Naive thymus-derived CD4-positive, alpha-beta T cell (primary cell): ENCODE results near the gene HSD11B1L. TPM values are rescaled to one million over a fixed set of nuclear protein-coding genes. Genes with fewer than 3 reads are reported as not detected.

Source experiments
- ATAC-seq: fragments of 150-1000 bp; cut with Tn5 transposase; 2 replicates; pipeline ENCODE4 v1.10.0; 2021; ENCODE audit warnings: mild to moderate bottlenecking, moderate library complexity
- CTCF ChIA-PET: fragments of 350-600 bp; sonication (Branson Sonifier 250); formaldehyde crosslinking; loops from one replicate; lab custom pipeline; 2021; ENCODE audit warnings: antibody characterized with exemption; lab: Charles Lee
- POLR2A ChIA-PET: fragments of 350-600 bp; sonication (Branson Sonifier 250); formaldehyde crosslinking; loops from one replicate; lab custom pipeline; 2021; ENCODE audit warnings: antibody characterized with exemption, inconsistent platforms; lab: Charles Lee
- DNase-seq, 9 donors: peaks; one replicate each; pipeline versions ENCODE4 v3.0.0 to v3.0.0-alpha.2; 2020 to 2022; ENCODE audit warnings: mixed read lengths in 1 of 9
- H3K27ac ChIP-seq: one replicate; pipeline ENCODE4 v1.7.0; 2013; ENCODE audit warnings: mild to moderate bottlenecking, low read depth, low read length, moderate library complexity
- H3K27me3 ChIP-seq, 2 donors: one replicate each; pipeline ENCODE4 v1.7.0; 2013; ENCODE audit warnings: low read length in 2 of 2, mild to moderate bottlenecking in 2 of 2, moderate library complexity in 2 of 2; ENCODE audit not compliant: control insufficient read depth in 2 of 2, insufficient read depth in 2 of 2
- H3K36me3 ChIP-seq, 3 experiments: 1 replicate in 2 of 3; 2 replicates in 1 of 3; pipeline ENCODE4 v1.7.0; 2013; ENCODE audit warnings: low read length in 3 of 3, mild to moderate bottlenecking in 3 of 3, moderate library complexity in 1 of 3; ENCODE audit not compliant: insufficient read depth in 3 of 3, control insufficient read depth in 2 of 3
- H3K4me1 ChIP-seq, 2 donors: one replicate each; pipeline ENCODE4 v1.7.0; 2013; ENCODE audit warnings: low read length in 2 of 2, mild to moderate bottlenecking in 2 of 2, moderate library complexity in 1 of 2; ENCODE audit not compliant: control insufficient read depth in 2 of 2, insufficient read depth in 2 of 2
- H3K4me3 ChIP-seq: 2 replicates; pipeline ENCODE4 v1.7.0; 2013; ENCODE audit warnings: mild to moderate bottlenecking, low read length
- H3K9me3 ChIP-seq, 3 experiments: 1 replicate in 2 of 3; 2 replicates in 1 of 3; pipeline ENCODE4 v1.7.0; 2013; ENCODE audit warnings: low read length in 3 of 3; ENCODE audit not compliant: control insufficient read depth in 2 of 3
- H3K27ac Mint-ChIP-seq, 9 donors: one replicate each; pipeline ENCODE4 v1.8.0; 2020 to 2022; ENCODE audit warnings: mixed read lengths in 9 of 9, mild to moderate bottlenecking in 8 of 9, moderate library complexity in 5 of 9, inconsistent platforms in 2 of 9
- H3K27me3 Mint-ChIP-seq, 5 donors: one replicate each; pipeline ENCODE4 v1.8.0; 2021 to 2022; ENCODE audit warnings: mixed read lengths in 5 of 5, mild to moderate bottlenecking in 1 of 5
- H3K36me3 Mint-ChIP-seq, 5 donors: one replicate each; pipeline ENCODE4 v1.8.0; 2020 to 2022; ENCODE audit warnings: mixed read lengths in 5 of 5, mild to moderate bottlenecking in 3 of 5, inconsistent platforms in 1 of 5
- H3K4me1 Mint-ChIP-seq, 7 donors: one replicate each; pipeline ENCODE4 v1.8.0; 2020 to 2022; ENCODE audit warnings: mixed read lengths in 7 of 7, mild to moderate bottlenecking in 3 of 7, inconsistent platforms in 1 of 7
- H3K4me3 Mint-ChIP-seq, 10 donors: one replicate each; pipeline ENCODE4 v1.8.0; 2020 to 2022; ENCODE audit warnings: mild to moderate bottlenecking in 10 of 10, mixed read lengths in 10 of 10, moderate library complexity in 6 of 10, inconsistent platforms in 2 of 10
- H3K9me3 Mint-ChIP-seq, 11 donors: one replicate each; pipeline ENCODE4 v1.8.0; 2020 to 2022; ENCODE audit warnings: mixed read lengths in 11 of 11, mild to moderate bottlenecking in 4 of 11, inconsistent platforms in 1 of 11, moderate library complexity in 1 of 11
- intact Hi-C, 2 donors: fragments of 100-400 bp; cut with micrococcal nuclease; formaldehyde crosslinking; loops; one replicate each; pipeline ENCODE4 v1.15.1; 2023
- polyA plus RNA-seq, 2 donors: library from polyadenylated mRNA; unstranded; fragments of 300-500 nt; fragmentation: Illumina TruSeq; gene quantifications; one replicate each; pipeline ENCODE4 v1.2.3, GENCODE V29; 2021
- total RNA-seq, 6 experiments: library from RNA in 5 of 6; stranded (reverse) in 5 of 6; gene quantifications; 1 replicate in 5 of 6; 2 replicates in 1 of 6; pipeline ENCODE4 v1.2.3 and lab custom pipeline; 2021 to 2026

Gene HSD11B1L
- total and polyA plus RNA-seq, 7 experiments from 2014 or later = 2.8 to 9.6 (median 4.8) TPM

DNA sequence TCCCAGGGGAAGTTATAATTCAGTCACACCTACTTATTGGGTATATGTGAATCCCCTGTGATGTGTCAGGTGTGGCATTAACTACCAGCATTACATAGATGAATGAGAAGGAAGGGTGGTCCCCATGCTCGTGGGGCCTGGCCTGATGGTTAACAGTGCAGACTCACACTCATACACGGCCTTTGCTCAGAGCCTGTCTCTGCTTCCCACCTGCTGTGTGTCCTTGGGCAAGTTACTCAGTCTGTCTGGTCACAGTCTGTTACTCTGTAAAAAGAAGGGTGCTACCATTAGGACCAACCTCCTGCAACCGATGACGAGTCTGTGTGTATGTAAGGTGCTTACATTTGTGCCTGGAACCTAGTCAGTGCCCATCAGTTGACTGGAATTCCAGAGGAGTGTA, 34.1 kb upstream of the HSD11B1L start:
- peak overlapping the region in 4 of 9 donors; percentile 13 to 80 (median 22) for H3K27ac Mint-ChIP-seq

DNA sequence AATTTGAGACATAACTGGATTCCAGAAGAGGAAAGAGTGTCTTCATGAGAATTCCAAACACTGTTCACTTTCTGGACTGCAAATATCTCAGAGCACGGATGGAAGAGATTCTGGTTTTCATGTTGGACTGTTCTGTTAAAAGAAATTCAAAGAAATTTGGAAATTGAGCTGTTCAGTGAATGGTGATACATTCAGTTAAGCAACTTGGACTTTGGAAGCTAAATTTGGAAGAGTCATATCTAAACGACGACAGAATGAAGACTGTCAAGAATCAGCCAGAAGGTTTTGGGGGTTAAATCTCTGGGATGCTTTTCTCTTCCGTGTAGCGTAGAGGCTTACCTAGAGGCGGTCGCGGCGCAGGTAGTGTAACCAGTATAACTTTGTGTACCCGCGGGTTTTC, 32.4 kb upstream of the HSD11B1L start:
- DNase-seq (no peak), ATAC-seq (no peak)
- no peaks in the 10 kb centered on the region for H3K9me3 Mint-ChIP-seq
- H3K4me1 Mint-ChIP-seq = peaks cover 6 to 28% (median 20%) of the 10 kb centered on the region in 7 donors
- H3K36me3 Mint-ChIP-seq = peaks cover 23 to 68% (median 29%) of the 10 kb centered on the region in 5 donors
- H3K9me3 ChIP-seq = no peaks in the 10 kb centered on the region
- ChIA-PET CTCF (no interaction called here), POLR2A (no interaction called here)
- H3K27ac Mint-ChIP-seq = no peak overlapping the region
- no peaks in the 10 kb centered on the region for H3K27me3 Mint-ChIP-seq
- H3K36me3 ChIP-seq = peaks cover 35 to 89% (median 48%) of the 10 kb centered on the region in 3 experiments
- H3K4me1 ChIP-seq = no peaks in the 10 kb centered on the region
- no peak overlapping the region for H3K27ac ChIP-seq
- intact Hi-C loops = no loop called here
- H3K4me3 Mint-ChIP-seq = no peak overlapping the region
- no peak overlapping the region for H3K4me3 ChIP-seq
- H3K27me3 ChIP-seq = no peaks in the 10 kb centered on the region

More for the DNA sequence above, 34.1 kb upstream of the HSD11B1L start:
- H3K36me3 Mint-ChIP-seq = peaks cover 27 to 57% (median 31%) of the 10 kb centered on the region in 5 donors
- intact Hi-C loops = no loop called here
- no peaks in the 10 kb centered on the region for H3K27me3 Mint-ChIP-seq
- Histone ChIP-seq H3K27ac (no peak overlapping the region), H3K4me3 (no peak overlapping the region), H3K27me3 (no peaks in the 10 kb centered on the region), H3K9me3 (no peaks in the 10 kb centered on the region), H3K36me3 (peaks cover 40 to 89% (median 46%) of the 10 kb centered on the region in 3 experiments), H3K4me1 (no peaks in the 10 kb centered on the region)
- H3K9me3 Mint-ChIP-seq = no peaks in the 10 kb centered on the region
- DNase-seq (no peak), ATAC-seq (no peak)
- ChIA-PET CTCF (no interaction called here), POLR2A (interaction anchor here (1.0 kb wide), 1 partner anchor 22 kb away, joined by 5 read pairs; no protein-coding TSS in a partner anchor)
- H3K4me3 Mint-ChIP-seq = no peak overlapping the region
- H3K4me1 Mint-ChIP-seq = peaks cover 9 to 35% (median 29%) of the 10 kb centered on the region in 7 donors

DNA sequence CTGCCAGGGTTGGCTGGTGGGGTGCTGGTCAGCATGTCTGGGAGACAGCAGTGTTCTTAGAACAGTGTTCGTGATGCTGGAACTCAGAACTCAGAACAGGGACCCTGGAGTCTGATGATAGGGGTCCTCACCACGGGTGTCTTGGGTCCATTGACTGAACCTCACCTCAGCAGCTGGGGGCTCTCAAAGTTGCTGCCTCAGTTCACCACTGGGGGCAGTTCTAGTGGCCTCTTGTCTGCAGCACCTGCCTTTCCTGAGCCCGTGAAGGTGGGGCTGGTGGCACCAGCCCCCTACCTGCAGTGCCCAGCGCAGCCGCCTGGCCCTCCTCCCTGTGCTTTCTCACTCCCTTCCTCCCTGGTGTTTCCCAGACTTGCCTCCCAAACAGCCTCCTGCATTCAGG, 29.5 kb upstream of the HSD11B1L start:
- DNase-seq (no peak), ATAC-seq (no peak)
- no peaks in the 10 kb centered on the region for H3K9me3 ChIP-seq
- H3K4me3 Mint-ChIP-seq = no peak overlapping the region
- no peaks in the 10 kb centered on the region for H3K27me3 Mint-ChIP-seq
- peaks cover 18 to 62% (median 31%) of the 10 kb centered on the region in 5 donors for H3K36me3 Mint-ChIP-seq
- no peak overlapping the region for H3K4me3 ChIP-seq
- no peaks in the 10 kb centered on the region for H3K9me3 Mint-ChIP-seq
- no peak overlapping the region for H3K27ac ChIP-seq
- POLR2A ChIA-PET = no interaction called here
- no peaks in the 10 kb centered on the region for H3K4me1 ChIP-seq
- H3K27me3 ChIP-seq = no peaks in the 10 kb centered on the region
- intact Hi-C loops = no loop called here
- CTCF ChIA-PET = no interaction called here
- peaks cover 0 to 12% (median 6%) of the 10 kb centered on the region in 7 donors for H3K4me1 Mint-ChIP-seq
- no peak overlapping the region for H3K27ac Mint-ChIP-seq
- H3K36me3 ChIP-seq = peaks cover 38 to 85% (median 49%) of the 10 kb centered on the region in 3 experiments

DNA sequence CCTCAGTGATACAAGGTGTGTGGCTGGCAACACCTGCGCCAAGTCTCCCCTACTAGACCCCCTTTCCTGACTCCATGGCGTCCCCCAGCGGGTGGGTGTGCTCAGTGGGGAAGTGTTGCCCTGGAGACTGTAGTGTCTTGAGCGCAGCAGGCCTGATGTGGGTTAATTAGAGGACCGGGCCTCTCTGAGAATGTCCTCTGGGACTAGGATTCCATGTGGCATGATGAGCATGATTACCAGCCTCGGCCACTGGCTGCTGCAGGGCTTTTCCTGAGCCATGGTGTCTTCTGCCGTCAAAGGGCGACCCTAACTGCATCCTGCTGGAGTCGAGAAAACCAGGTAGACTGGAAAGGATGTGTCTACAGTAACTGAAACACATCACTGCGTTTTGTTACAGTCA, 28.6 kb upstream of the HSD11B1L start:
- H3K36me3 ChIP-seq = peaks cover 40 to 82% (median 46%) of the 10 kb centered on the region in 3 experiments
- no peak overlapping the region for H3K4me3 ChIP-seq
- intact Hi-C loops = no loop called here
- H3K9me3 ChIP-seq = no peaks in the 10 kb centered on the region
- Mint-ChIP-seq H3K4me1 (peaks cover 0 to 6% (median under 1%) of the 10 kb centered on the region in 7 donors), H3K27me3 (no peaks in the 10 kb centered on the region), H3K36me3 (peaks cover 12 to 58% (median 25%) of the 10 kb centered on the region in 5 donors), H3K27ac (no peak overlapping the region), H3K9me3 (no peaks in the 10 kb centered on the region), H3K4me3 (no peak overlapping the region)
- ChIA-PET CTCF (no interaction called here), POLR2A (no interaction called here)
- no peak for DNase-seq
- no peaks in the 10 kb centered on the region for H3K27me3 ChIP-seq
- H3K27ac ChIP-seq = no peak overlapping the region
- no peak for ATAC-seq
- H3K4me1 ChIP-seq = no peaks in the 10 kb centered on the region

DNA sequence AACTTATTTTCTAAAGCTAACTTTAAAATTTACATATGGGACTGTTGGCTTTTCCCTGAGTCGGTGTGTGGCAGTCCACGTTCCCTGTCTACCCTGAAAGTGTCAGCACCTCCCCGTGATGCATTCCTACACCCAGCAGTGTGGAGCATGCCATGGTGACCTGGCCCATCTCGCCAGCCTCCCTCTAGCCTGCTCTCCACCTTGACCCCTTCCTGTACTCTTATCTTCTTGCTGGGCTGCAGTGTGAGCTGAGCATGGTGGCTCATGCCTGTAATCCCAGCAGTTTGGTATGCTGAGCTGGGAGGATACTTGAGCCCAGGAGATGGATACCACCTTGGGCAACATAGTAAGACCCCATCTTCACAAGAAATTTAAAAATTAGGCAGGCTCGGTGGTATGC, 25.9 kb upstream of the HSD11B1L start:
- Mint-ChIP-seq H3K27ac (peak overlapping the region in 1 of 9 donors; percentile 62), H3K4me3 (no peak overlapping the region), H3K27me3 (no peaks in the 10 kb centered on the region), H3K9me3 (no peaks in the 10 kb centered on the region), H3K36me3 (peaks cover 7 to 54% (median 24%) of the 10 kb centered on the region in 5 donors), H3K4me1 (peaks cover 0 to 2% (median 0%) of the 10 kb centered on the region in 7 donors)
- no peak for DNase-seq
- Histone ChIP-seq H3K4me1 (no peaks in the 10 kb centered on the region), H3K27me3 (no peaks in the 10 kb centered on the region), H3K9me3 (no peaks in the 10 kb centered on the region), H3K27ac (no peak overlapping the region), H3K36me3 (peaks cover 28 to 91% (median 46%) of the 10 kb centered on the region in 3 experiments), H3K4me3 (no peak overlapping the region)
- no peak for ATAC-seq
- ChIA-PET CTCF (no interaction called here), POLR2A (interaction anchor here (0.9 to 2.1 kb wide), 3 partner anchors 10 to 32 kb away, joined by 3 to 9 read pairs (median 3); partner anchors contain the start of genes SAFB and SAFB2)
- intact Hi-C loops = no loop called here

DNA sequence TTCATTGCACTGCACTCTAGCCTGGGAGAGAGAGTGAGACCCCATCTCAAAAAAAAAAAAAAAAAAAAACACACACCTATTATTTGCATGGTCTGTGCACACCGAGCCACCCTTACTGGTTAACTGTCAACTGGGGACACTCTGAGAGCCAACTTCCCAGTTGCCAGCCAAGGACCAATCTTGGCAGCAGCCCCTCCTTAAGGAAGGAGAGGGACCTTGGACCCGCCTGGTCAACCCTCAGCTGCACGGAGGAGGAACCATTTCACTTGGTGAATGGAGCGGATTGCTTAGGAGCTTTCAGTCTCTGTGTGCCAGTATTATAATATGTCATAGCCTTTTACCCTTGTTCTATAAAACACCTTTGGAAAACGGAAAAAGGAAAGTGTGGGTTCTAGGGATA, 25.4 kb upstream of the HSD11B1L start:
- H3K27ac Mint-ChIP-seq = no peak overlapping the region

DNA sequence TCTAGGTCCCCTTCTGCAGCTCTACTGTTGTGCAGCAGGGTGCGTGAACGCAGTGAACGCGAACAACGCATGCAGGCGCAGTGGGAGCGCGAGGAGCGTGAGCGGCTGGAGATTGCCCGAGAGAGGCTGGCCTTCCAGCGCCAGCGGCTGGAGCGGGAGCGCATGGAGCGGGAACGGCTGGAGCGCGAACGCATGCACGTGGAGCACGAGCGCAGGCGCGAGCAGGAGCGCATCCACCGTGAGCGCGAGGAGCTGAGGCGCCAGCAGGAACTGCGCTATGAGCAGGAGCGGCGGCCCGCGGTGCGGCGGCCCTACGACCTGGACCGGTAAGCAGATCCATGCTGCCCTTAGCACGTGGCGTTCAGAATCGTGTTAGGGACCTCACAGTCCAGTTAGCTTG, 19.3 kb upstream of the HSD11B1L start:
- Mint-ChIP-seq H3K27ac (no peak overlapping the region), H3K27me3 (no peaks in the 10 kb centered on the region), H3K9me3 (no peaks in the 10 kb centered on the region), H3K4me3 (no peak overlapping the region), H3K36me3 (peaks cover 3 to 36% (median 15%) of the 10 kb centered on the region in 5 donors), H3K4me1 (peaks cover 0 to 6% (median 0%) of the 10 kb centered on the region in 7 donors)
- ATAC-seq = no peak
- H3K9me3 ChIP-seq = no peaks in the 10 kb centered on the region
- no peaks in the 10 kb centered on the region for H3K4me1 ChIP-seq
- H3K4me3 ChIP-seq = no peak overlapping the region
- H3K27me3 ChIP-seq = no peaks in the 10 kb centered on the region
- CTCF ChIA-PET = no interaction called here
- no peak for DNase-seq
- peaks cover 31 to 97% (median 35%) of the 10 kb centered on the region in 3 experiments for H3K36me3 ChIP-seq
- intact Hi-C loops = no loop called here
- H3K27ac ChIP-seq = no peak overlapping the region
- POLR2A ChIA-PET = no interaction called here

More for the DNA sequence above, 25.4 kb upstream of the HSD11B1L start:
- Histone ChIP-seq H3K4me3 (no peak overlapping the region), H3K36me3 (peaks cover 29 to 91% (median 43%) of the 10 kb centered on the region in 3 experiments), H3K27me3 (no peaks in the 10 kb centered on the region), H3K9me3 (no peaks in the 10 kb centered on the region), H3K27ac (no peak overlapping the region), H3K4me1 (no peaks in the 10 kb centered on the region)
- ChIA-PET CTCF (no interaction called here), POLR2A (interaction anchor here (0.9 to 2.1 kb wide), 3 partner anchors 10 to 33 kb away, joined by 3 to 9 read pairs (median 3); partner anchors contain the start of genes SAFB and SAFB2)
- intact Hi-C loops = no loop called here
- ATAC-seq (no peak), DNase-seq (no peak)
- peaks cover 5 to 50% (median 24%) of the 10 kb centered on the region in 5 donors for H3K36me3 Mint-ChIP-seq
- H3K4me1 Mint-ChIP-seq = peaks cover 0 to 2% (median 0%) of the 10 kb centered on the region in 7 donors
- no peaks in the 10 kb centered on the region for H3K9me3 Mint-ChIP-seq
- no peaks in the 10 kb centered on the region for H3K27me3 Mint-ChIP-seq
- no peak overlapping the region for H3K4me3 Mint-ChIP-seq
